ENCODE data around the gene KRT222.

Gene KRT222

GRCh38 chr17:40647624-40648383 lies 17.2 kb downstream of the KRT222 start, which contains the start of gene SMARCE1:
SMARCE1 (minus strand) TSS chr17:40647818; CDS start chr17:40645802, 2,016 bp downstream.
- H2AFZ ChIP-seq (ENCODE audit: low read depth, low read length): peak within 1 kb of the TSS; percentile 96
- peak within 1 kb of the TSS; percentile 77 to 81 for H3K4me3 ChIP-seq (ENCODE audit: low read depth in 1 of 2, low read length in 2 of 2)
- ATAC-seq (ENCODE audit: insufficient read depth, low read depth) (peak; percentile 79), DNase-seq (peak; percentile 78)
- H3K27ac ChIP-seq (ENCODE audit: low read length): peak within 1 kb of the TSS; percentile 98
- peaks cover 19% of the 10 kb centered on the region; the same call in 1 of the 2 replicates for H4K20me1 ChIP-seq (ENCODE audit: insufficient read depth, low read length)
- H3K9ac ChIP-seq (ENCODE audit: low read depth, low read length): peak within 1 kb of the TSS; percentile 96
- H3K36me3 ChIP-seq (ENCODE audit: insufficient read depth, low read length): peaks cover 39% of the 10 kb centered on the region
- peak within 1 kb of the TSS; percentile 83 for H3K4me2 ChIP-seq (ENCODE audit: insufficient read depth, low read length)
- H3K9me3 ChIP-seq (ENCODE audit: insufficient read depth, low read length, severe bottlenecking): no peaks in the 10 kb centered on the region
- peaks cover 48% of the 10 kb centered on the region for H3K4me1 ChIP-seq (ENCODE audit: insufficient read depth, low read length)
- H3K27me3 ChIP-seq (ENCODE audit: insufficient read depth, low read length, poor library complexity): no peaks in the 10 kb centered on the region
- TF ChIP-seq EZH2 (IDR thresholded peaks at IDR 0.05; ENCODE audit: borderline replicate concordance, low read depth, low read length, severe bottlenecking): no peak
- TF ChIP-seq CTCF (IDR thresholded peaks at IDR 0.05; ENCODE audit: borderline replicate concordance, extremely low read depth, low read length, poor library complexity, severe bottlenecking): no peak
- peaks cover 62% of the 10 kb centered on the region for H3K79me2 ChIP-seq (ENCODE audit: insufficient read depth, low read length)

DNA sequence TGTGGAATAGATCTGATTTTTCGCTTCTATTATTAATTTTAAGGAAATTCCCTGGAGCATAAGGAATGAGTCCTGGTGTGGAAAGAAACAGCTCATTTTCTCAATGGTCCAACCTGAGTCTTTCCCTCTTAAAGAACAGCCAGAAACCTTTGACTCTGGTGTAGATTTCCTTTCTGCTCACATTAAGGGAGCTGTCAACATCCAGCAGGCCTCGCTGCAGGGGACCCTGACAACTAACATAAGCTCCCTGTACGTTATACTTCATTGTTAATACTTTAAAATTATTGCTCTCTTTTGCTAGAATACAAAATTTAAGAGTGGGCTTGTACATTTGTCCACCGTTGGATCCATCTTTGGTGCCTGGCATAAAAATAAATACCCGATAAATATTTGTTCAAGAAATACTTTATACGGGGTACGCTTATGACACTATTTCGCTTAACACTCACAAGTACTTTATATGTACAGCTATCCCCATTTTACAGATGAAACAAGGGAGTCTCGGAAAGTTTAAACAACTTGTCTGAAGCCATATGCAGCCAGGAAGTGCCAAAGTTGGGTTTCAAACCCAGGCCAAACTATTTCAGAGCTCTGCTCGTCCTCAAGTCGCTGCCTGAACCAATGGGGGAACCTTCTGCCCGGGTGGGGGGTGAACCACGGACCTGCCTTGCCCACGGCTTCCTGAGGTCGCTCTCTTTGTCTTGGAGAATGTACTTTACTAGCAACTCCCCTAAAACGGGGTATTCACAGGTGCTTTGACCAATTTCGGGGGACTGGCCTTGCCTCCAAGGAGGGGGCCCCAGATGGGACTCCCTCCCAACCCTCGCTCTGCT lies 18.0 kb downstream of the KRT222 start:
- Histone ChIP-seq H3K9ac (ENCODE audit: low read depth, low read length) (peak overlapping the region; percentile 96), H3K9me3 (ENCODE audit: insufficient read depth, low read length, severe bottlenecking) (no peaks in the 10 kb centered on the region), H3K4me1 (ENCODE audit: insufficient read depth, low read length) (peaks cover 54% of the 10 kb centered on the region), H3K79me2 (ENCODE audit: insufficient read depth, low read length) (peaks cover 70% of the 10 kb centered on the region), H3K4me2 (ENCODE audit: insufficient read depth, low read length) (peak overlapping the region; percentile 83), H3K36me3 (ENCODE audit: insufficient read depth, low read length) (peaks cover 47% of the 10 kb centered on the region), H3K4me3 (ENCODE audit: low read depth in 1 of 2, low read length in 2 of 2) (peak overlapping the region; percentile 77 to 81), H3K27me3 (ENCODE audit: insufficient read depth, low read length, poor library complexity) (no peaks in the 10 kb centered on the region), H4K20me1 (ENCODE audit: insufficient read depth, low read length) (peaks cover 24% of the 10 kb centered on the region; the same call in 1 of the 2 replicates), H2AFZ (ENCODE audit: low read depth, low read length) (peak overlapping the region; percentile 96), H3K27ac (ENCODE audit: low read length) (peak overlapping the region; percentile 98)
- ATAC-seq (ENCODE audit: insufficient read depth, low read depth) (peak; percentile 62), DNase-seq (peak; percentile 67)
- peak; percentile 3 for TF ChIP-seq CTCF (IDR thresholded peaks at IDR 0.05; ENCODE audit: borderline replicate concordance, extremely low read depth, low read length, poor library complexity, severe bottlenecking)
- TF ChIP-seq EZH2 (IDR thresholded peaks at IDR 0.05; ENCODE audit: borderline replicate concordance, low read depth, low read length, severe bottlenecking): no peak

GRCh38 chr17:40645943-40646342 lies 19.0 kb downstream of the KRT222 start:
- TF ChIP-seq EZH2 (IDR thresholded peaks at IDR 0.05; ENCODE audit: borderline replicate concordance, low read depth, low read length, severe bottlenecking) (no peak), CTCF (IDR thresholded peaks at IDR 0.05; ENCODE audit: borderline replicate concordance, extremely low read depth, low read length, poor library complexity, severe bottlenecking) (no peak)
- Histone ChIP-seq H3K4me2 (ENCODE audit: insufficient read depth, low read length) (peak overlapping the region; percentile 83), H4K20me1 (ENCODE audit: insufficient read depth, low read length) (peaks cover 28% of the 10 kb centered on the region; the same call in 1 of the 2 replicates), H3K9me3 (ENCODE audit: insufficient read depth, low read length, severe bottlenecking) (no peaks in the 10 kb centered on the region), H3K27me3 (ENCODE audit: insufficient read depth, low read length, poor library complexity) (no peaks in the 10 kb centered on the region), H3K4me1 (ENCODE audit: insufficient read depth, low read length) (peaks cover 59% of the 10 kb centered on the region), H3K4me3 (ENCODE audit: low read depth in 1 of 2, low read length in 2 of 2) (peak overlapping the region; percentile 77 to 81; a peak in 2 of 4 replicates), H2AFZ (ENCODE audit: low read depth, low read length) (no peak overlapping the region), H3K9ac (ENCODE audit: low read depth, low read length) (peak overlapping the region; percentile 96), H3K79me2 (ENCODE audit: insufficient read depth, low read length) (peaks cover 81% of the 10 kb centered on the region), H3K27ac (ENCODE audit: low read length) (no peak overlapping the region), H3K36me3 (ENCODE audit: insufficient read depth, low read length) (peaks cover 57% of the 10 kb centered on the region)
- no peak for DNase-seq
- no peak for ATAC-seq (ENCODE audit: insufficient read depth, low read depth)

Data from DND-41 (cell line).